GM19397 (cell line): ENCODE data around the gene ZCCHC12.

ENCODE experiments used
- ATAC-seq: cut with Tn5 transposase; IDR thresholded peaks from one replicate; pipeline ENCODE4 v1.9.1; 2021; ENCODE audit warnings: mild to moderate bottlenecking, moderate library complexity; ENCODE audit not compliant: unreplicated experiment

Gene ZCCHC12

DNA sequence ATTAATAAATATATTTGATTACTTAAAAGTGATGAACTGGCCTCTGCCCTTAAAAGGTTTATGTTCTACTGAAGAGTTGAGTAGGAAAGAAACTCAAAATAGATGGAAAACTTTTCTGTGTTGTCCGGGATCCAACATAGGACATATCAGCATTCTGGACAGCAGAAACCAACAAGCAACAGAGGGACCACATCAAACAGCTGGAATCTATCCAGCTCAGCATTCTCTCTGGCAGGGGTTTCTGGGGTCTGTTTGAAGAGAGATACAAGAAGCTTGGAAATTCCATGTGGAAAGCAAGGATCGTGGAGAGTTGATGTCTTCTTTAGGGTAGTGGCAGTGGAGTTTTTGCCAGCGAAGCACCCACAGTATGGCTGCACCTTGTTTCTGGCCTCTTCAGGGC lies 43.6 kb downstream of the ZCCHC12 start:
- ATAC-seq, result no peak

GRCh38 chrX:118872102-118872566 lies 48.5 kb downstream of the ZCCHC12 start:
- ATAC-seq, result no peak
